Natural killer cell (primary cell): ENCODE results near the gene TTLL12. TPM values are rescaled to one million over a fixed set of nuclear protein-coding genes. Genes with fewer than 3 reads are reported as not detected.

ENCODE experiments used
- ATAC-seq, 3 donors: fragments of 150-1000 bp in 2 of 3; fragments of 200-7000 bp in 1 of 3; cut with Tn5 transposase; 1 replicate in 1 of 3; 2 replicates in 2 of 3; pipeline ENCODE4 v1.10.0; 2021; ENCODE audit warnings: mild to moderate bottlenecking in 2 of 3, moderate library complexity in 2 of 3
- DNase-seq, 2 donors: peaks; one replicate each; pipeline versions ENCODE4 v3.0.0 to v3.0.0-alpha.2; 2013 to 2021; ENCODE audit warnings: mixed read lengths in 1 of 2
- H3K27ac ChIP-seq: one replicate; pipeline ENCODE4 v1.5.1; 2013; ENCODE audit warnings: mild to moderate bottlenecking, low read length
- H3K27me3 ChIP-seq: one replicate; pipeline ENCODE4 v1.6.1; 2013; ENCODE audit warnings: low read length; ENCODE audit not compliant: control insufficient read depth, insufficient read depth
- H3K36me3 ChIP-seq: one replicate; pipeline ENCODE4 v1.6.1; 2013; ENCODE audit warnings: low read length; ENCODE audit not compliant: control insufficient read depth, insufficient read depth
- H3K4me1 ChIP-seq: one replicate; pipeline ENCODE4 v1.6.1; 2013; ENCODE audit warnings: low read length; ENCODE audit not compliant: control insufficient read depth, insufficient read depth
- H3K4me3 ChIP-seq: one replicate; pipeline ENCODE4 v1.5.1; 2013; ENCODE audit warnings: low read length
- H3K9me3 ChIP-seq: one replicate; pipeline ENCODE4 v1.6.1; 2013; ENCODE audit warnings: low read length; ENCODE audit not compliant: control insufficient read depth, insufficient read depth
- H3K27ac Mint-ChIP-seq, 2 donors: one replicate each; pipeline ENCODE4 v1.8.0; 2022; ENCODE audit warnings: mild to moderate bottlenecking in 2 of 2, mixed read lengths in 2 of 2, moderate library complexity in 1 of 2
- H3K27me3 Mint-ChIP-seq, 2 donors: one replicate each; pipeline ENCODE4 v1.8.0; 2022; ENCODE audit warnings: low read depth in 2 of 2, mixed read lengths in 2 of 2
- H3K36me3 Mint-ChIP-seq: one replicate; pipeline ENCODE4 v1.8.0; 2022; ENCODE audit warnings: mixed read lengths
- H3K4me1 Mint-ChIP-seq, 2 donors: one replicate each; pipeline ENCODE4 v1.8.0; 2022; ENCODE audit warnings: mixed read lengths in 2 of 2
- H3K4me3 Mint-ChIP-seq: one replicate; pipeline ENCODE4 v1.8.0; 2022; ENCODE audit warnings: mild to moderate bottlenecking, moderate library complexity, mixed read lengths
- H3K9me3 Mint-ChIP-seq, 2 donors: one replicate each; pipeline ENCODE4 v1.8.0; 2022; ENCODE audit warnings: mixed read lengths in 2 of 2
- CTCF ChIP-seq: fragments of 200-600 bp; IDR thresholded peaks from one replicate; pipeline ENCODE4 v1.8.0; 2022; ENCODE audit warnings: antibody characterized with exemption
- WGBS: methylation state at CpG from one replicate; pipeline ENCODE4 v1.1.7; 2013; ENCODE audit warnings: missing lambda C conversion rate; ENCODE audit not compliant: insufficient coverage; 5-methylcytosine and 5-hydroxymethylcytosine counted together
- intact Hi-C: fragments of 100-400 bp; cut with micrococcal nuclease; formaldehyde crosslinking; loops from one replicate; pipeline ENCODE4 v1.14.2; 2022
- total RNA-seq, 4 donors: library from RNA; stranded (reverse); fragments of 120-200 nt in 1 of 4; gene quantifications; one replicate each; pipeline versions ENCODE4 v1.2.3 to v1.2.4, GENCODE V29; 2013 to 2022

TTLL12 gene
- total RNA-seq, 3 donors from 2014 or later (not counting 1 experiment from before 2014, with no cell fraction given): 9.3 to 15.5 (median 13.7) TPM

- Mint-ChIP-seq H3K4me1 (peaks cover 11% of the 10 kb centered on the region in 2 donors), H3K27ac (no peak overlapping the region), H3K4me3 (peak overlapping the region; percentile 1), H3K9me3 (no peaks in the 10 kb centered on the region), H3K36me3 (no peaks in the 10 kb centered on the region), H3K27me3 (no peaks in the 10 kb centered on the region)
- 96% methylated on average over 23 of the region's 23 CpGs for WGBS
- H3K27ac ChIP-seq: no peak overlapping the region
- H3K4me3 ChIP-seq: no peak overlapping the region
- TF ChIP-seq CTCF: no peak
- intact Hi-C loops: no loop called here
- no peaks in the 10 kb centered on the region for H3K9me3 ChIP-seq
- ATAC-seq (no peak), DNase-seq (no peak)
- no peaks in the 10 kb centered on the region for H3K27me3 ChIP-seq
- H3K4me1 ChIP-seq: peaks cover 26% of the 10 kb centered on the region
- peaks cover 21% of the 10 kb centered on the region for H3K36me3 ChIP-seq
Observed at GRCh38 chr22:43169310-43170130, 17.4 kb downstream of the TTLL12 start.

- Mint-ChIP-seq H3K9me3 (no peaks in the 10 kb centered on the region), H3K27ac (no peak overlapping the region), H3K4me1 (peaks cover 11 to 18% of the 10 kb centered on the region in 2 donors), H3K27me3 (no peaks in the 10 kb centered on the region), H3K36me3 (no peaks in the 10 kb centered on the region), H3K4me3 (no peak overlapping the region)
- no peaks in the 10 kb centered on the region for H3K9me3 ChIP-seq
- no peaks in the 10 kb centered on the region for H3K27me3 ChIP-seq
- H3K36me3 ChIP-seq: peaks cover 15% of the 10 kb centered on the region
- ATAC-seq: peak in 1 of 3 donors; percentile 15
- TF ChIP-seq CTCF: no peak
- peaks cover 32% of the 10 kb centered on the region for H3K4me1 ChIP-seq
- no peak for DNase-seq
- WGBS: 80% methylated on average over 25 of the region's 25 CpGs
- intact Hi-C loops: no loop called here
- H3K27ac ChIP-seq: no peak overlapping the region
- no peak overlapping the region for H3K4me3 ChIP-seq
Observed at GRCh38 chr22:43168471-43169309, 18.2 kb downstream of the TTLL12 start.

- no peaks in the 10 kb centered on the region for H3K27me3 ChIP-seq
- no peak overlapping the region for H3K4me3 ChIP-seq
- Mint-ChIP-seq H3K9me3 (no peaks in the 10 kb centered on the region), H3K36me3 (no peaks in the 10 kb centered on the region), H3K4me1 (peaks cover 11 to 18% of the 10 kb centered on the region in 2 donors), H3K27me3 (no peaks in the 10 kb centered on the region), H3K4me3 (no peak overlapping the region), H3K27ac (no peak overlapping the region)
- no peak for DNase-seq
- no peak overlapping the region for H3K27ac ChIP-seq
- intact Hi-C loops: no loop called here
- TF ChIP-seq CTCF: no peak
- 96% methylated on average over 19 of the region's 19 CpGs for WGBS
- H3K36me3 ChIP-seq: peaks cover 8% of the 10 kb centered on the region
- no peaks in the 10 kb centered on the region for H3K9me3 ChIP-seq
- ATAC-seq: no peak
- peaks cover 36% of the 10 kb centered on the region for H3K4me1 ChIP-seq
Observed at GRCh38 chr22:43167001-43167589, 19.8 kb downstream of the TTLL12 start.
